ENCODE measurements around the gene NUP43. TPM values are rescaled to one million over a fixed set of nuclear protein-coding genes. Genes with fewer than 3 reads are reported as not detected.
"Not testable (repeated sequence)": the region's sequence is repeated elsewhere in the genome, so short reads cannot be mapped to it uniquely, and the experiment has no call there.

NUP43 gene
- total RNA-seq, 1 donor from 2014 or later, result 29.7 TPM

DNA sequence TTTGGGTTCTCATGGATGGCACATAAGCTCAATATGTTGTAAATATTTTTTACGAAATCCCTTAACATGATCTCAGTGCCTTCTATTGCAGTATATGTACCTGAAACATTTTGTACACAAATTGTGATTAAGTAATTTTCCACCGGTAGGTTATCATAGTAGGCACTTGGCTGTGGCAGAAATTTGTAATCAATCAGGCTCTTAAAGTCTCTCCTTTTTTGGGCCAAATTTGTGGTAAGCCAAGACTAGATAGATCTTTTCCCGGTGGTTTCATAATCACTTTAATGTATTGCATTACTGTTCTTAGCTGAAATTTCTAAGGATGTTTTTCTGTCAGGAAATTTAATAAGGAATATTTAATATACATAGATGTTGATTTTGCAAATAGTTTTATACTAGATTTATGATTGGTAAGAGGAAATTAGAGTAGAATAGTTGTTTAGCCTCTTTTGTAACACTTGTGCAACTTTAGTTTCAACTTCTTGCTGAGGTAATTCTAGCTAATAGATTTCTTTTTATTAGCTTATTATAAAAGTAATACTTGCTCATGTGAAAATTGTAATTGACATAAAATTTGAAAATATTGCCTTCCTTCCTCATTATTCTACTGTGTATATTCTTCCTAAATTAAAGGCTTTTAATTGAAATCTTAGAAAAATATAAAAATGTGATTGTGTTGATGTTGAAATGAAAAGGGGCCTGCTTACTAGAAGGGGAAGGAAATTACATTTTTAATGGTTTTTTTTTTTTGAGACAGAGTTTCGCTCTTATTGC lies 6.5 kb upstream of the NUP43 start:
- Histone ChIP-seq H3K9me3 (replicated peaks) (no peaks in the 10 kb centered on the region), H3K36me3 (no peaks in the 10 kb centered on the region), H3K27ac (replicated peaks) (no peak overlapping the region), H3K4me1 (peaks cover 64% of the 10 kb centered on the region), H3K27me3 (ENCODE audit: low read depth) (no peaks in the 10 kb centered on the region), H3K4me3 (no peak overlapping the region)
- no peak for DNase-seq
- intact Hi-C loops (cut with micrococcal nuclease), result no loop called here
- TF ChIP-seq, protein P1, sequence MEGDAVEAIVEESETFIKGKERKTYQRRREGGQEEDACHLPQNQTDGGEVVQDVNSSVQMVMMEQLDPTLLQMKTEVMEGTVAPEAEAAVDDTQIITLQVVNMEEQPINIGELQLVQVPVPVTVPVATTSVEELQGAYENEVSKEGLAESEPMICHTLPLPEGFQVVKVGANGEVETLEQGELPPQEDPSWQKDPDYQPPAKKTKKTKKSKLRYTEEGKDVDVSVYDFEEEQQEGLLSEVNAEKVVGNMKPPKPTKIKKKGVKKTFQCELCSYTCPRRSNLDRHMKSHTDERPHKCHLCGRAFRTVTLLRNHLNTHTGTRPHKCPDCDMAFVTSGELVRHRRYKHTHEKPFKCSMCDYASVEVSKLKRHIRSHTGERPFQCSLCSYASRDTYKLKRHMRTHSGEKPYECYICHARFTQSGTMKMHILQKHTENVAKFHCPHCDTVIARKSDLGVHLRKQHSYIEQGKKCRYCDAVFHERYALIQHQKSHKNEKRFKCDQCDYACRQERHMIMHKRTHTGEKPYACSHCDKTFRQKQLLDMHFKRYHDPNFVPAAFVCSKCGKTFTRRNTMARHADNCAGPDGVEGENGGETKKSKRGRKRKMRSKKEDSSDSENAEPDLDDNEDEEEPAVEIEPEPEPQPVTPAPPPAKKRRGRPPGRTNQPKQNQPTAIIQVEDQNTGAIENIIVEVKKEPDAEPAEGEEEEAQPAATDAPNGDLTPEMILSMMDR (IDR thresholded peaks at IDR 0.05; ENCODE audit: borderline replicate concordance), result no peak

DNA sequence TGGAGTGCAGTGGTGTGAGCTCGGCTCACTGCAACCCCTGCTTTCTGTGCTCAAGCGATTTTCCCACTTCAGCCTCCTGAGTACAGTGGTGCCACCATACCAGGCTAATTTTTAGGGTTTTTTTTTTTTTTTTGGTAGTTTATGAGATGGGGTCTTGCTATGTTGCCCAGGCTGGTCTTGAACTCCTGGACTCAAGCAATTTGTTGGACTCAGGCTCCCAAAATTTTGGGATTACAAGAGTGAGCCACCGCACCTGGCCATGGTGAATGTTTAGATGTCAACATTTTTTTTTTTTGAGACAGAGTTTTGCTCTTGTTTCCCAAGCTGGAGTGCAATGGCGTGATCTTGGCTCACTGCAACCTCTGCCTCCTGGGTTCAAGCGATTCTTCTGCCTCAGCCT lies 5.6 kb upstream of the NUP43 start:
- H3K9me3 ChIP-seq (replicated peaks); DNase-seq; H3K27me3 ChIP-seq (ENCODE audit: low read depth); H3K27ac ChIP-seq (replicated peaks); H3K4me3 ChIP-seq; H3K36me3 ChIP-seq; intact Hi-C loops (cut with micrococcal nuclease): not testable (repeated sequence)
- peaks cover 57% of the 10 kb centered on the region for H3K4me1 ChIP-seq

DNA sequence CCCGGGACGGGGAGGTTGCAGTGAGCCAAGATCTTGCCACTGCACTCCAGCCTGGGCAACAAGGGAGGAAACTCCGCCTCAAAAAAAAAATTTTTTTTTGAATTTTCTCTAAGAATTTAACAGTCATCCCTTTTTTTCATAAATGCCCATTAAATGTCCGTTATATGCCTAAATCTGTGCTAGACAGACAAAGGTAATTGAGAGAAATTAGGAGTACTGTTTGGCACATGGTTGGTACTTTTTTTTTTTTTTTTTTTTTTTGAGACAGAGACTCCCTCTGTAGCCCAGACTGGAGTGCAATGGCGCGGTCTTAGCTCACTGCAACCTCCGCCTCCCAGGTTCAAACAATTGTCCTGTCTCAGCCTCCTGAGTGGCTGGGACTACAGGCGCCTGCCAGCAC lies 4.9 kb upstream of the NUP43 start:
- DNase-seq, result no peak
- Histone ChIP-seq H3K9me3 (replicated peaks) (no peaks in the 10 kb centered on the region), H3K27me3 (ENCODE audit: low read depth) (no peaks in the 10 kb centered on the region), H3K36me3 (no peaks in the 10 kb centered on the region), H3K27ac (replicated peaks) (peak overlapping the region; percentile 96), H3K4me1 (peaks cover 64% of the 10 kb centered on the region), H3K4me3 (peak overlapping the region; percentile 91)
- intact Hi-C loops (cut with micrococcal nuclease), result no loop called here
- TF ChIP-seq, protein P1 (IDR thresholded peaks at IDR 0.05; ENCODE audit: borderline replicate concordance), result no peak

DNA sequence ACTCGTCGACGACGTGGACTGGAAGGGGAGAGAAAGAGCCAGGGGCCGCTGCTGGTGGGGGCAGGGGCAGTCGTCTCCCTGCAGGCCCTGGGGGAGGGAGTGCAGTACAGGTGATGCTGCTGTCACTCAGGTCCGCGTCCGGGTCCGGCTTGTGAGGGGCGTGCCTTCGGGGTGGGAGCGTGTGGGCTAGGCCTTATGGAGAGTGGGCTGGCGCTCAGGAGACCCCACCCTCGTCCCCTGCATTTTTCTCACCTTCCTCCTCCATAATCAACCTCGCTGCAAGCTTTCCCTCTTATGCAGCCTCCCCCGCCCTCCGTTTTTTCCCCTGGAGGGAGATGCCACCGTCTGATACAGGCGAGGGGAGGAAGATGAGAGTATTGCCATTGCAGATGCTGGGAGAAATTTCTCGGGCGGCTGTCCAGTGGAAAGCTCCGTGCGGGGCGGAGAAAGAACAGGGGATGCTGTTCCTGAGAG lies 3.8 kb upstream of the NUP43 start:
- DNase-seq, result peak; percentile 26
- Histone ChIP-seq H3K9me3 (replicated peaks) (no peaks in the 10 kb centered on the region), H3K27me3 (ENCODE audit: low read depth) (no peaks in the 10 kb centered on the region), H3K27ac (replicated peaks) (peak overlapping the region; percentile 96), H3K4me1 (peaks cover 64% of the 10 kb centered on the region), H3K36me3 (no peaks in the 10 kb centered on the region), H3K4me3 (peak overlapping the region; percentile 91)
- intact Hi-C loops (cut with micrococcal nuclease), result no loop called here
- TF ChIP-seq, protein P1 (IDR thresholded peaks at IDR 0.05; ENCODE audit: borderline replicate concordance), result no peak

DNA sequence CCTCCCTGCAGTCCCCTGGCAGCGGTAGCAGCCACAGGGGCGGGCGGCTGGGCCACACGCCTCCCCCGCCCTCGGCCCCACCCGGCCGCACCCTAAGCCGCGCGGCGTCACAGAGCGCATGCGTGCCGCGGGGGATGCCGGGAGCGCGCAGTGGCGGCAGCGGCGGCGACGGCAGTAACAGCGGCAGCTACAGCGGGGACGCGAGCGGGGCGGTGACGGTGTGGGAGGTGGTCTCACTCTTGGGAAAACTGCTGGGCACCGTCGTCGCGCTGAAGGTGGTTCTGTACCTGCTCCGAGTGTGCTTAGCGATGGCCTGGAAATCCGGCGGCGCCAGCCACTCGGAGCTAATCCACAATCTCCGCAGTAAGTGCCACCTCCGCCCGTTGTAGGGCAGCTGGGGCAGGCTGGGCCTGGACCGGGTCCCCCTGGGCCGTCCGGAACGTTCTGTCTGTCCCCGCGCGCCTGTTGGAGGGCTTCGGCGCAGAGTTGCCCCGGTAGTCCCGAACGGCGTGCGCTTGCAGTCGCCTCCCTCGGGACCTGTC lies 3.3 kb upstream of the NUP43 start, which contains the start of gene PCMT1:
Gene PCMT1, plus strand, starts transcription at position 148 of the 542 bp plus-strand sequence. Its CDS starts 161 bp downstream, at position 309.
- H3K4me1 ChIP-seq, result peaks cover 66% of the 10 kb centered on the region
- H3K27ac ChIP-seq (replicated peaks), result peak within 1 kb of the TSS; percentile 96
- DNase-seq, result peak; percentile 92
- no peaks in the 10 kb centered on the region for H3K9me3 ChIP-seq (replicated peaks)
- intact Hi-C loops (cut with micrococcal nuclease), result no loop called here
- H3K36me3 ChIP-seq, result no peaks in the 10 kb centered on the region
- peak within 1 kb of the TSS; percentile 91 for H3K4me3 ChIP-seq
- no peaks in the 10 kb centered on the region for H3K27me3 ChIP-seq (ENCODE audit: low read depth)
- TF ChIP-seq, protein P1 (IDR thresholded peaks at IDR 0.05; ENCODE audit: borderline replicate concordance), result no peak

DNA sequence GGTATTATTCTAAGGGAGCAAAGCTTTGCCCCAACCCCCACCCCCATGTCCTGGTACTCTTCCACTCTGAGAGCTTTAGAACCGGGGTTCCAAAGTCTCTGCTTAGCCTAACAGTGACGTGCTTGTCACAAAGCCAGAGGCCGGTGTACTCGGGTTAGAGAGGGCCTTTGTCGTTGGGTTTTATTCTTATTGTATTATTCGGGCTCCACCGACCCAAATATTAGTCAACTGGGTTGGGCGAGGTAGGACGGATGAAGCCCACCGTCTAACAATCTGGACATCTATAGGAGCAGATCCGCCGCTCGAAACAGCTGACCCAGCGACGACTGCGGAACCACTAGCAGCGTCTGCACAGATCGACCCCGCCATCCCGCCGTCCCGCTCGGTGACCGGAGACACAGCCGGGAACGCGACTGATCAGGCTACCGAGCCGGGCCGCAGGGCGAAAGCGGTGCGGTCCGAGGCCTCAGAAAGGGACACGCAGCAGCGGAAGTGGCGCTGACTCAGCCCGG lies 2.8 kb upstream of the NUP43 start:
- H3K27me3 ChIP-seq (ENCODE audit: low read depth); H3K9me3 ChIP-seq (replicated peaks); H3K36me3 ChIP-seq; DNase-seq; intact Hi-C loops (cut with micrococcal nuclease): not testable (repeated sequence)
- peak overlapping the region; percentile 96 for H3K27ac ChIP-seq (replicated peaks)
- peaks cover 61% of the 10 kb centered on the region for H3K4me1 ChIP-seq
- peak overlapping the region; percentile 91 for H3K4me3 ChIP-seq

DNA sequence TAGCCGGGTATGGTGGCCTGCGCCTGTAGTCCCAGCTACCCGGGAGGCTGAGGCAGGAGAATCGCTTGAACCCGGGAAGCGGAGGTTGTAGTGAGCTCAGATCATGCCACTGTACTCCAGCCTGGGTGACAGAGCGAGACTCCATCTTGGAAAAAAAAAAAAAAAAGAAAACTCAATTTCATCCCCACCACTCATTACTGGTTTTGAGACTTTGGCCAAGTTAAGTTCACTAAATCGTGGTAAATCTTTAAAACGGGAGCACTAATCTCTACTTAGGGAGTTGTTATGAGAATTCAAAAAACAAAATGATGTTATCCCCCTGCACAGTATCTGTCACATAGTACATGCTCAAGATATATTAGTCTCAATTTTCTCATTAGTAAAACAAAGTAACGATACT lies 1.1 kb downstream of the NUP43 start:
- peak overlapping the region; percentile 86 for H3K4me3 ChIP-seq
- H3K27ac ChIP-seq (replicated peaks); H3K27me3 ChIP-seq (ENCODE audit: low read depth); H3K9me3 ChIP-seq (replicated peaks); intact Hi-C loops (cut with micrococcal nuclease); DNase-seq: not testable (repeated sequence)
- peaks cover 31% of the 10 kb centered on the region for H3K4me1 ChIP-seq
- H3K36me3 ChIP-seq, result peaks cover 33% of the 10 kb centered on the region

Measured in left ventricle myocardium inferior (tissue), 1 donor.